Measurements from ENCODE around the gene C12orf56.
"Not testable (repeated sequence)": the region's sequence is repeated elsewhere in the genome, so short reads cannot be mapped to it uniquely, and the experiment has no call there.

C12orf56 gene

GRCh38 chr12:64385468-64385867, 5.1 kb downstream of the C12orf56 start:
- DNase-seq (ENCODE audit: low read depth in 2 of 2): no peak

DNA sequence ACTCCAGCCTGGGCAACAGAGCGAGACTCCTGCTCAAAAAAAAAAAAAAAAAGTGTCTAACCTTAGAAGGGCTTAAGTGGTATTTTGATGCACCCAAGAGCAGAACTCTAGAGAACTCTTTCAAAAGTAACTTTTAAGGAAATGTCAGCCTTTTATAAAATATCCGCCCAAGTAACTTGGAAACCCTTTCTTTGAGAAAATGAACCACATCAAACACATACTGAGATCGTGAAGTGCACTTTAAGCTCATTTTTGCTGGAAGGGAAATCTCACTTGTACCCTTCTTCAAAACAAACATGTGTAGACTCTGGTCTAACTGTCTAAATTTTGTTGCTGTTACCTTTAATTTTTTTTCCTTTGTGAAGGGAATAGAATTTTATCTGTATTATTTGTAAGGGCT, 5.5 kb downstream of the C12orf56 start:
- no peak for DNase-seq (ENCODE audit: low read depth in 2 of 2)

DNA sequence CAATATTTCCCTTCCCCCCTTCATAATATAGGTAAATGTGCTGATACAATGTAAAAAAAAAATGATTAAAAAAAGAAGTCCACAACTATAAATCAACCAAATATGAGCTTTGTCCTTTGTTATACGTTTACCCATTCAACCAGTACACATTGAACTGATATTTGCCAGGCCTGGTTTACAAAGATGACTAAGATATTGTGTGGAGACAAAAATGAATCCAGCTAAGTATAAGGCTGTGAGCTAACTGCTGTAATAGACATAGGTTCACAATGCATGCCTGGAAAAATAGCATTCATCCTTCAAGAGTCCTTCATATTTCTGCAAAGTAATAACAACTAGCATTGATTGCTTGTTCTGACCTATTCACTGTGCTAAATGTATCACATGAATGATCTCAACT, 6.9 kb downstream of the C12orf56 start:
- no peak for DNase-seq (ENCODE audit: low read depth in 2 of 2)

- no peak for DNase-seq (ENCODE audit: low read depth in 2 of 2)
These were observed 27.7 kb downstream of the C12orf56 start for GRCh38 chr12:64362721-64363305.

- not testable (repeated sequence) for DNase-seq (ENCODE audit: low read depth in 2 of 2)
These were observed 29.4 kb downstream of the C12orf56 start for GRCh38 chr12:64361173-64361572.

GRCh38 chr12:64356209-64356608, 34.3 kb downstream of the C12orf56 start:
- not testable (repeated sequence) for DNase-seq (ENCODE audit: low read depth in 2 of 2)

DNA sequence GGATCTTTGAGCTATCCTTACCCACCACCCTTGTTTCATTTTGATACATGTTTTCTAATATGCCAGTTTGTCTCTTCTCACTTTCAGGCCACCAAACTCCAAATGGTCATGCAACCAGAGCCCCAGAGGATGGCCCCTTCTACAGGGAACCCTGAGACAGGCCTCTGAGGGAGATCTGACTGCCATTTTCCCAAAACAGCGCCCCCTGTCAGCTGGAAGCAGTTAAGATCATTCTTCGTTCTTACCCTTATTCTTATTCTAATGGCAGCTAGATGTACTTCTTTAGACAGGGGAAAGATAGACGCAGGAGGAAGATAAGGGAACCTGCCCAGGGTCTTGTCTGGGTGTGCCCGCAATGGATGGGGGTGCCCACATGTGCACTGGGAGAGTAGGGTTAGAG, 38.4 kb downstream of the C12orf56 start:
- no peak for DNase-seq (ENCODE audit: low read depth in 2 of 2)

GRCh38 chr12:64351265-64351664, 39.3 kb downstream of the C12orf56 start:
- no peak for DNase-seq (ENCODE audit: low read depth in 2 of 2)

DNA sequence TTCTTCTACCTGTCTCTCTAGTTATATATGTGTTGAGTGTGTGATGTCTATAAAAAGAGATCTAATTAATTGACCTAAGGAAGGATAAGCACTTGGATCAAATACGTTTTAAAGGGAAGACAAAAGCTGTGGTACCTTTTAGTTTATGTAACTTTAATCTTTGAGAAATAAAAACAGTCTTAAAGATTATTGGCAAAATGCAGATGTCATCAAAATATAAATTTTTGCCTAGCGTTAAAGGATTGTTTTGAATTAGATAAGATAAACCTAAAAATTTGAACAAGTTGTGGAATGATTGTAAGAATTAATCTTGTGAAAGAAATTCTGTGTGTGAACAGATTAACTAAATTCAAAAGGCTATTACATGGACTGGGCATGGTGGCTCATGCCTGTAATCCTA, 42.9 kb downstream of the C12orf56 start:
- no peak for DNase-seq (ENCODE audit: low read depth in 2 of 2)

DNA sequence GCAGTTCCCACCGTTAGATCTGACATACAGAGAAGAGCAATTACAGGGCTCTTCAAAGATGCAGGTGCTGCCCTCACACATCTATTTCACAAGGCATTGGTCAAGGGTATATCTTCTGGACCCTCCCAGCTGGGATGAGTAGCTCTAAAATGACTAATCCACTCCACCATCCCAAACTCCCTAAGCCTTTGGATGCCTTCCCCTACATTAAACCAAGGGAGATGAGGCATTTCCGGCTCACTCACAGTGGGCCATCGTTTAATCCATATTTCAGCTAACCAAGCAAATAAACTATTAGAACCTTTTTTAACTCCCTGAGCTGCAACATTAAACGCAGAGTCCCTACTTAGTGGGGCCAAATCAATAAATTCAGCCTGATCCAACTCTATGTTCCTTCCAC, 45.9 kb downstream of the C12orf56 start:
- DNase-seq (ENCODE audit: low read depth in 2 of 2): not testable (repeated sequence)

- not testable (repeated sequence) for DNase-seq (ENCODE audit: low read depth in 2 of 2)
These were observed 50.0 kb downstream of the C12orf56 start for GRCh38 chr12:64340546-64340945.

- no peak for DNase-seq (ENCODE audit: low read depth in 2 of 2)
These were observed 54.6 kb downstream of the C12orf56 start for GRCh38 chr12:64335886-64336466.

DNA sequence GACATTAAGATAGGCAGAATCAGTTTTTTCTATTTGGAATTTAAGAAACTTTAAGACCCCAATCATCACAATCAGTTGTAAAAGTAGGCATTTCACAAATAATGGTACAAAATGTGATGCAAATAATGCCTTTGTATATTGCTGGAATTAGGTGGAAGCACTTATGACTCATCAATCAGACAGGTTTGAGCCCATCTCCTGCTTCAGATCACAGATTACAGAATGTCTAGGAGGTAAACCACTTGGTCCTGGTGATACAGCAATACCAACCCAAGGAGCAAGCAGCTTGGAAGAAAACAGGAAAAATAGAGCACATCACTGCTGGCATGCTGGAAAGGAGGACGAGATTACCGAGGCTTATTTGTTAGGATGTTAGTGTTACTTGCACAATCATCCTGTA, 57.6 kb downstream of the C12orf56 start:
- no peak for DNase-seq (ENCODE audit: low read depth in 2 of 2)

GRCh38 chr12:64332296-64332695, 58.3 kb downstream of the C12orf56 start:
- DNase-seq (ENCODE audit: low read depth in 2 of 2): no peak

DNA sequence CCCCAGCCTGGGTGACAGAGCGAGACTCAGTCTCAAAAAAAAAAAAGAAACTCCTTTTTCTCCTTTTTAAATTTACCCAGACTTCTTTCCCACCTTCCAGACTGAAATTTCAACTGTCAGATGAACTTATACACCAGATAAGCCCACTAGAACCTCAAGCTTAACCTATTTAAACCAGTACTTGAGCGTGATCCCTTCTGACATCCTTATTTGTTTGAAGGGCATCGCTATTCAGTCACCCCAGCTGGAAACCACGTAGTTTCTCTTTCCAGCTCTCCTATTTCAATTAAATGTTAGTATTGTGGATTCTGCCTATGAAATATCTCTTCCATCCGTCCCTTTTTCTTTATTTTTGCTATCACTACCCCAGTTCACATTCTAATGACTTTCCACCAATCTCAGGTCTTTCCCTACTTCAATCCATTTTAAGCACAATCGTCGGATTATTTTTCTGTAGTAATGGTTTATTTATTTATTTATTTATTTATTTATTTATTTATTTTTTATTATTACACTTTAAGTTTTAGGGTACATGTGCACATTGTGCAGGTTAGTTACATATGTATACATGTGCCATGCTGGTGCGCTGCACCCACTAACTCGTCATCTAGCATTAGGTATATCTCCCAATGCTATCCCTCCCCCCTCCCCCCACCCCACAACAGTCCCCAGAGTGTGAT, 61.4 kb downstream of the C12orf56 start:
- DNase-seq (ENCODE audit: low read depth in 2 of 2): not testable (repeated sequence)

DNA sequence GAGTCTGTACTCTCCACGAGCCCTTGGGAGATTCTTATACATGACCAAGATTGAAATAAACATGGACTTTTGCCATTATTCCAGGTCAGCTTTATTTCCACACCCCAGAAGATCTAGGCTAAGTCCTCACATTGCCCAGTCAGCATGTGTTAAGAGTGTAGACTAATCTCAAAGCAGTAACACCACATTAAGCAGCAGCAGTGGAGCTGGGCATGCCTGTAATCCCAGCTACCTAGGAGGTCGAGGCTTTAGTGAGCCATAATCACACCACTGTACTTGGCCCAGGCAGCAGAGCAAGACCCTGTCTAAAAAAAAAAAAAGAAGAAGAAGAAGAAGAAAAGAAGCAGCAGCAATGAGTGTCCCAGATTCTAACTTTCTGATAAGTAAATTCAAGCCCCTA, 65.5 kb downstream of the C12orf56 start:
- no peak for DNase-seq (ENCODE audit: low read depth in 2 of 2)

- DNase-seq (ENCODE audit: low read depth in 2 of 2): no peak
These were observed 66.9 kb downstream of the C12orf56 start for GRCh38 chr12:64323476-64324225.

GRCh38 chr12:64323006-64323405, 67.6 kb downstream of the C12orf56 start:
- no peak for DNase-seq (ENCODE audit: low read depth in 2 of 2)

GRCh38 chr12:64320611-64321010, 69.9 kb downstream of the C12orf56 start:
- DNase-seq (ENCODE audit: low read depth in 2 of 2): no peak

DNA sequence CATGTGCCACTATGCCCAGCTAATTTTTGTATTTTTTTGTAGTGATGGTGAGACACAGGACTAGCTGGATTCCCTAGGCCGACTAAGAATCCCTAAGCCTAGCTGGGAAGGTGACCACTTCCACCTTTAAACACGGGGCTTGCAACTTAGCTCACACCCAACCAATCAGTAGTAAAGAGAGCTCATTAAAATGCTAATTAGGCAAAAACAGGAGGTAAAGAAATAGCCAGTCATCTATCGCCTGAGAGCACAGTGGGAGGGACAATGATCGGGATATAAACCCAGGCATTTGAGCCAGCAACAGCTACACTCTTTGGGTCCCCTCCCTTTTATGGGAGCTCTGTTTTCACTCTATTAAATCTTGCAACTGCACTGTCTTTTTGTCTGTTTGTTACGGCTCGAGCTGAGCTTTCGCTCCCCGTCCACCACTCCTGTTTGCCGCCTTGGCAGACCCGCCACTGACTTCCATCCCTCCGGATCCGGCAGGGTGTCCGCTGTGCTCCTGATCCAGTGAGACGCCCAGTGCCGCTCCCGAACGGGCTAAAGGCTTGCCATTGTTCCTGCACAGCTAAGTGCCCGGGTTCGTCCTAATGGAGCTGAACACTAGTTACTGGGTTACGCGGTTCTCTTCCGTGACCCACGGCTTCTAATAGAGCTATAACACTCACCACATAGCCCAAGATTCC, 70.9 kb downstream of the C12orf56 start:
- not testable (repeated sequence) for DNase-seq (ENCODE audit: low read depth in 2 of 2)

- DNase-seq (ENCODE audit: low read depth in 2 of 2): no peak
These were observed 72.0 kb downstream of the C12orf56 start for GRCh38 chr12:64318605-64319004.

- no peak for DNase-seq (ENCODE audit: low read depth in 2 of 2)
These were observed 78.7 kb downstream of the C12orf56 start for GRCh38 chr12:64311877-64312276.

All from stimulated activated CD4-positive, alpha-beta T cell treated with anti-CD3 and anti-CD28 coated beads, Interleukin-1b, Interleukin-23, amount 100 ng/mL, for 4 hours (primary cell).